ENCODE results near the gene MAD1L1. TPM values are rescaled to one million over a fixed set of nuclear protein-coding genes. Genes with fewer than 3 reads are reported as not detected.

Gene MAD1L1
- total and polyA plus RNA-seq, 2 of the 8 experiments (the other 6 are each of a cell fraction or from before 2014, with no cell fraction given) = 40.4 to 44.6 TPM

DNA sequence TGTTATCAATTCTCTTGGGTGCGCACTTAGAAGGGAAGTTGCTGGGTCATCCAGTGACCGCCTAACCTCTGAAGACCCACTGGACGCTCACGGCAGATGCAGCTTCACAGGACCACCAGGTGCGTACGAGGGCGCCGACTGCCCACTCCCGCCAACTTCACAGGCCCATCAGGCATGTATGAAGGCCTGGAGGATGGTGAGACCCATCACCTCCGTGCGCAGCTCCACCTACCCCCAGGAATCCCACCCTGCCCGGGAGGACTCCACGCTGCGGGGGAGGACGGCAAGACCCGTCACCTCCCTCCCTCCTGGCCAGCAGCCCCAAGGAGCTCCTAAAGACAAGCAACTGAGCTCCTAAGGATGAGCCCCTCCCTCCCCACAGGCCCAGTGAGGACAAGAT lies 146.9 kb downstream of the MAD1L1 start:
- 0 out of 2 replicates have a peak overlapping the region, but pooled peaks have one; percentile 6 for H2AK5ac ChIP-seq (ENCODE audit: low read depth, low read length)
- peaks cover 0 to 4% of the 10 kb centered on the region in 2 experiments for H4K20me1 ChIP-seq (replicated peaks in 1 of 2; ENCODE audit: control insufficient read depth in 1 of 2, insufficient read depth in 2 of 2, low read length in 2 of 2)
- H2BK5ac ChIP-seq (ENCODE audit: low read depth, low read length) = no peak overlapping the region
- H4K5ac ChIP-seq (ENCODE audit: insufficient read length, low read depth, low read length) = no peak overlapping the region
- ChIA-PET CTCF (ENCODE audit: partially characterized antibody) (interaction anchor here (0.6 to 1.8 kb wide), 6 partner anchors 9 to 24 kb away, joined by 3 to 7 read pairs (median 3); no protein-coding TSS in a partner anchor), POLR2A (ENCODE audit: partially characterized antibody) (no interaction called here)
- H4K8ac ChIP-seq (ENCODE audit: extremely low read depth, insufficient read depth, low read length) = no peak overlapping the region; the same call in 1 of the 2 replicates
- no peak overlapping the region for H3K4me2 ChIP-seq (ENCODE audit: insufficient read depth in 1 of 2, low read depth in 2 of 2, low read length in 2 of 2)
- H3K79me1 ChIP-seq (ENCODE audit: low read depth, low read length) = no peaks in the 10 kb centered on the region
- H3K36me3 ChIP-seq (ENCODE audit: control insufficient read depth in 2 of 4, insufficient read depth in 4 of 4, low read length in 3 of 4) = no peaks in the 10 kb centered on the region
- peaks cover 0 to 4% (median 0%) of the 10 kb centered on the region in 4 experiments; a peak in 1 of 7 replicates for H3K4me1 ChIP-seq (replicated peaks in 1 of 4; ENCODE audit: control insufficient read depth in 3 of 4, insufficient read depth in 4 of 4, low read length in 3 of 4)
- H3K14ac ChIP-seq (ENCODE audit: insufficient read length) = no peak overlapping the region
- no peaks in the 10 kb centered on the region for H3K23me2 ChIP-seq (ENCODE audit: low read depth, low read length)
- no peak overlapping the region for H3K27ac ChIP-seq (ENCODE audit: low read depth, low read length)
- no peak overlapping the region for H3K23ac ChIP-seq (ENCODE audit: insufficient read length)
- H3K79me2 ChIP-seq (ENCODE audit: control insufficient read depth in 1 of 2, insufficient read depth in 2 of 2, low read length in 2 of 2) = no peaks in the 10 kb centered on the region
- no peak overlapping the region for H2BK120ac ChIP-seq (replicated peaks; ENCODE audit: low read depth, low read length)
- H4K91ac ChIP-seq (replicated peaks; ENCODE audit: insufficient read length, low read length) = no peak overlapping the region
- H2AFZ ChIP-seq (ENCODE audit: low read length) = no peak overlapping the region
- no peak overlapping the region for H3K4ac ChIP-seq (replicated peaks; ENCODE audit: insufficient read length, low read depth, low read length)
- no peaks in the 10 kb centered on the region for H3K27me3 ChIP-seq (replicated peaks in 1 of 4; ENCODE audit: control insufficient read depth in 3 of 4, extremely low read depth in 1 of 4, insufficient read depth in 3 of 4, low read length in 3 of 4)
- no peak overlapping the region for H2BK12ac ChIP-seq (ENCODE audit: low read depth, low read length)
- FAIRE-seq (no peak), DNase-seq (ENCODE audit: low read depth in 1 of 2, low spot score in 2 of 2) (no peak)
- H2BK15ac ChIP-seq (ENCODE audit: low read length) = no peak overlapping the region
- WGBS, 2 experiments (ENCODE audit: extremely low coverage in 1 of 2, insufficient coverage in 1 of 2, insufficient read length in 1 of 2, insufficient replicate concordance in 2 of 2, low coverage in 1 of 2, low lambda C conversion rate in 2 of 2, missing lambda C conversion rate in 1 of 2) = 91% methylated on average over 12 of the region's 16 CpGs; no CpG with 5 or more reads in 1 of the 2 experiments
- no peaks in the 10 kb centered on the region for H3K9me3 ChIP-seq (ENCODE audit: insufficient read depth in 2 of 2, low read depth in 1 of 2, low read length in 1 of 2)
- H3K4me3 ChIP-seq (ENCODE audit: extremely low read depth in 1 of 4, insufficient read depth in 2 of 4, low read depth in 3 of 4, low read length in 4 of 4) = no peak overlapping the region
- no peak overlapping the region for H3K9ac ChIP-seq (replicated peaks in 1 of 4; ENCODE audit: extremely low read depth in 1 of 4, low read depth in 3 of 4, low read length in 3 of 4)
- no peak overlapping the region for H2BK20ac ChIP-seq (ENCODE audit: low read length)
- H3K56ac ChIP-seq (replicated peaks; ENCODE audit: insufficient read length, low read depth, low read length) = no peak overlapping the region
- H3K18ac ChIP-seq (ENCODE audit: extremely low read depth, low read length) = no peak overlapping the region
- TF ChIP-seq ZNF274 (IDR thresholded peaks at IDR 0.05; ENCODE audit: borderline replicate concordance, extremely low read depth, low read length) (no peak), SP4 (IDR thresholded peaks at IDR 0.05; ENCODE audit: low read length) (no peak), EGR1 (IDR thresholded peaks at IDR 0.05; ENCODE audit: borderline replicate concordance, low read depth, low read length) (no peak), JUN (IDR thresholded peaks at IDR 0.05; ENCODE audit: low read depth, low read length) (no peak), KDM5A (IDR thresholded peaks at IDR 0.05; ENCODE audit: low read length) (no peak), CTBP2 (IDR thresholded peaks at IDR 0.05; ENCODE audit: borderline replicate concordance, insufficient read depth, insufficient read length, low read length) (no peak), TCF12 (IDR thresholded peaks at IDR 0.05; ENCODE audit: low read depth, low read length) (no peak), TAF1 (IDR thresholded peaks at IDR 0.05; ENCODE audit: low read depth, low read length) (no peak), SP2 (IDR thresholded peaks at IDR 0.05; ENCODE audit: low read length) (no peak), BACH1 (IDR thresholded peaks at IDR 0.05; ENCODE audit: low read length) (no peak), TEAD4 (IDR thresholded peaks at IDR 0.05; ENCODE audit: low read depth, low read length) (no peak), RBBP5 (IDR thresholded peaks at IDR 0.05; ENCODE audit: borderline replicate concordance, low read depth, low read length) (no peak)
- TF ChIP-seq, protein P1, sequence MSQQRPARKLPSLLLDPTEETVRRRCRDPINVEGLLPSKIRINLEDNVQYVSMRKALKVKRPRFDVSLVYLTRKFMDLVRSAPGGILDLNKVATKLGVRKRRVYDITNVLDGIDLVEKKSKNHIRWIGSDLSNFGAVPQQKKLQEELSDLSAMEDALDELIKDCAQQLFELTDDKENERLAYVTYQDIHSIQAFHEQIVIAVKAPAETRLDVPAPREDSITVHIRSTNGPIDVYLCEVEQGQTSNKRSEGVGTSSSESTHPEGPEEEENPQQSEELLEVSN (IDR thresholded peaks at IDR 0.05) = no peak
- TF ChIP-seq, protein P2, sequence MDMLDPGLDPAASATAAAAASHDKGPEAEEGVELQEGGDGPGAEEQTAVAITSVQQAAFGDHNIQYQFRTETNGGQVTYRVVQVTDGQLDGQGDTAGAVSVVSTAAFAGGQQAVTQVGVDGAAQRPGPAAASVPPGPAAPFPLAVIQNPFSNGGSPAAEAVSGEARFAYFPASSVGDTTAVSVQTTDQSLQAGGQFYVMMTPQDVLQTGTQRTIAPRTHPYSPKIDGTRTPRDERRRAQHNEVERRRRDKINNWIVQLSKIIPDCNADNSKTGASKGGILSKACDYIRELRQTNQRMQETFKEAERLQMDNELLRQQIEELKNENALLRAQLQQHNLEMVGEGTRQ (IDR thresholded peaks at IDR 0.05; ENCODE audit: low read length) = no peak
